SU-DHL-6 (cell line): ENCODE results near the gene SCARB2.

Experiments
- CTCF ChIP-seq: fragments of 200-600 bp; sonication (generic); IDR thresholded peaks from one replicate; pipeline ENCODE4 v1.5.1; 2017; ENCODE audit warnings: antibody characterized with exemption, mild to moderate bottlenecking, low read length, moderate library complexity; ENCODE audit not compliant: insufficient read depth, poor library complexity, severe bottlenecking
- EZH2phosphoT487 ChIP-seq: fragments of 200-600 bp; sonication (generic), shearing (Covaris generic); conservative IDR thresholded peaks from 2 replicates; pipeline ENCODE4 v1.6.1; 2018; ENCODE audit warnings: mild to moderate bottlenecking, antibody characterized with exemption, low read length, moderate library complexity, mixed read lengths

DNA sequence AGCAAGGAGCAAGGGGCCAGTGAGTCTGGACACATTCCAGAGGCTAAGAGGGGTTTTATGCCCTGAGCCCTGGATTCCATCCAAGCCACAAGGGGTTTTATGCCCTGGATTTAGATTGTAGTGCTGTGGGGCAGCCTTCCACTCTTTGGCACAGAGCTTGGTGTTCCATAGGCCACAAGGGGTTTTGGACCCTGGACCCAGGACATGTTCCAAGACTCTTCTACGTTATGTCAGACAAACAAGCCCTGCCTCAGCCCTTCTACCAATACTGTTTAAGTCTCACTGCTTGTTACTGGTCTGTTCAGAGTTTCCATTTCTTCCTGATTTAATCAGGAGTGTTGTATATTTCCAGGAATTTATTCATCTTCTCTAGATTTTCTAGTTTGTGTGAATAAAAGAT lies 12.8 kb upstream of the SCARB2 start:
- TF ChIP-seq CTCF = no peak
- TF ChIP-seq EZH2phosphoT487 = no peak
